ENCODE measurements around the gene TMEM202.
"Not testable (repeated sequence)": the region's sequence is repeated elsewhere in the genome, so short reads cannot be mapped to it uniquely, and the experiment has no call there.

TMEM202 gene

GRCh38 chr15:72397796-72398588 is at the start of gene TMEM202:
Gene TMEM202, plus strand, starts transcription at chr15:72398305. Its CDS starts 22 bp downstream, at chr15:72398327.
- no peak for DNase-seq

- no peak for DNase-seq
Observed at GRCh38 chr15:72353266-72353665, 44.8 kb upstream of the TMEM202 start.

GRCh38 chr15:72354496-72354895 is 43.6 kb upstream of the TMEM202 start:
- no peak for DNase-seq

GRCh38 chr15:72358121-72358520 is 40.0 kb upstream of the TMEM202 start:
- no peak for DNase-seq

- no peak for DNase-seq
Observed at GRCh38 chr15:72358650-72359171, 39.4 kb upstream of the TMEM202 start.

GRCh38 chr15:72361176-72361575 is 36.9 kb upstream of the TMEM202 start:
- no peak for DNase-seq

GRCh38 chr15:72365844-72366243 is 32.3 kb upstream of the TMEM202 start:
- DNase-seq, result no peak

- DNase-seq, result no peak
Observed at GRCh38 chr15:72368325-72368724, 29.8 kb upstream of the TMEM202 start.

- no peak for DNase-seq
Observed at GRCh38 chr15:72368899-72369298, 29.2 kb upstream of the TMEM202 start.

- DNase-seq, result no peak
Observed at GRCh38 chr15:72369964-72370363, 28.1 kb upstream of the TMEM202 start.

- no peak for DNase-seq
Observed at GRCh38 chr15:72372361-72372760, 25.7 kb upstream of the TMEM202 start.

GRCh38 chr15:72375501-72375845 is 22.6 kb upstream of the TMEM202 start:
- no peak for DNase-seq

GRCh38 chr15:72375846-72376581 is 22.1 kb upstream of the TMEM202 start, which contains the start of gene HEXA:
Gene HEXA, minus strand, starts transcription at chr15:72376014. Its CDS starts 42 bp downstream, at chr15:72375972.
- peak; percentile 100 for DNase-seq

- DNase-seq, result no peak
Observed at GRCh38 chr15:72377331-72377730, 20.8 kb upstream of the TMEM202 start.

- not testable (repeated sequence) for DNase-seq
Observed at GRCh38 chr15:72379106-72379505, 19.0 kb upstream of the TMEM202 start.

GRCh38 chr15:72379856-72380430 is 18.2 kb upstream of the TMEM202 start:
- DNase-seq, result no peak

GRCh38 chr15:72380743-72381142 is 17.4 kb upstream of the TMEM202 start:
- no peak for DNase-seq

GRCh38 chr15:72382146-72382545 is 16.0 kb upstream of the TMEM202 start:
- DNase-seq, result no peak

- DNase-seq, result no peak
Observed at GRCh38 chr15:72387741-72388140, 10.4 kb upstream of the TMEM202 start.

- DNase-seq, result no peak
Observed at GRCh38 chr15:72389231-72389630, 8.9 kb upstream of the TMEM202 start.

GRCh38 chr15:72396331-72396730 is 1.8 kb upstream of the TMEM202 start:
- DNase-seq, result not testable (repeated sequence)

GRCh38 chr15:72398648-72399047 is 543 bp downstream of the TMEM202 start:
- DNase-seq, result no peak

- no peak for DNase-seq
Observed at GRCh38 chr15:72402726-72403125, 4.6 kb downstream of the TMEM202 start.

- DNase-seq, result no peak
Observed at GRCh38 chr15:72404356-72404755, 6.3 kb downstream of the TMEM202 start.

Measured in retina (tissue), 1 donor.